Activated CD4-positive, alpha-beta T cell treated with anti-CD3 and anti-CD28 coated beads, Interleukin-2, Interleukin-4, amounts not matched to agents 100 ng/mL and 50 ng/mL, durations not matched to agents 16 hours and 8 hours (primary cell): Measurements from ENCODE around the gene COL6A3.

Source experiments
- DNase-seq: peaks from one replicate; pipeline ENCODE4 v3.0.0-alpha.2; 2020; ENCODE audit warnings: low spot score

COL6A3 gene

GRCh38 chr2:237345891-237346640 is 67.9 kb downstream of the COL6A3 start:
- no peak for DNase-seq

- no peak for DNase-seq
Observed at GRCh38 chr2:237345411-237345810, 68.6 kb downstream of the COL6A3 start.

GRCh38 chr2:237344942-237345341 is 69.0 kb downstream of the COL6A3 start:
- no peak for DNase-seq

GRCh38 chr2:237343993-237344392 is 70.0 kb downstream of the COL6A3 start:
- no peak for DNase-seq

- no peak for DNase-seq
Observed at GRCh38 chr2:237341872-237342271, 72.1 kb downstream of the COL6A3 start.

GRCh38 chr2:237337586-237337985 is 76.4 kb downstream of the COL6A3 start:
- no peak for DNase-seq

GRCh38 chr2:237336131-237336530 is 77.8 kb downstream of the COL6A3 start:
- no peak for DNase-seq

- DNase-seq, result no peak
Observed at GRCh38 chr2:237333748-237334147, 80.2 kb downstream of the COL6A3 start.

- DNase-seq, result no peak
Observed at GRCh38 chr2:237330541-237330940, 83.4 kb downstream of the COL6A3 start.

- DNase-seq, result no peak
Observed at GRCh38 chr2:237327175-237327950, 86.6 kb downstream of the COL6A3 start.

GRCh38 chr2:237326266-237327171 is 87.4 kb downstream of the COL6A3 start:
- DNase-seq, result no peak

- no peak for DNase-seq
Observed at GRCh38 chr2:237324837-237325236, 89.1 kb downstream of the COL6A3 start.

GRCh38 chr2:237324405-237324831 is 89.5 kb downstream of the COL6A3 start:
- DNase-seq, result no peak

- no peak for DNase-seq
Observed at GRCh38 chr2:237323656-237324055, 90.3 kb downstream of the COL6A3 start.

- DNase-seq, result no peak
Observed at GRCh38 chr2:237322564-237322963, 91.4 kb downstream of the COL6A3 start.

- DNase-seq, result no peak
Observed at GRCh38 chr2:237321746-237322145, 92.2 kb downstream of the COL6A3 start.

- no peak for DNase-seq
Observed at GRCh38 chr2:237320801-237321560, 93.0 kb downstream of the COL6A3 start.

GRCh38 chr2:237319887-237320286 is 94.1 kb downstream of the COL6A3 start:
- DNase-seq, result no peak

GRCh38 chr2:237319086-237319820 is 94.7 kb downstream of the COL6A3 start:
- no peak for DNase-seq

- DNase-seq, result no peak
Observed at GRCh38 chr2:237316339-237316738, 97.6 kb downstream of the COL6A3 start.

- DNase-seq, result no peak
Observed at GRCh38 chr2:237315829-237316225, 98.1 kb downstream of the COL6A3 start.
